ENCODE data around the gene TUBB4A. TPM values are rescaled to one million over a fixed set of nuclear protein-coding genes. Genes with fewer than 3 reads are reported as not detected.

The TUBB4A gene
- polyA plus RNA-seq, 1 donor from 2014 or later = 17.8 TPM

- H3K4me3 ChIP-seq (ENCODE audit: low read length) = no peak overlapping the region
- no peak overlapping the region for H2AFZ ChIP-seq (ENCODE audit: low read depth, low read length)
- no peak overlapping the region for H3K27ac ChIP-seq (ENCODE audit: low read length)
- H3K9ac ChIP-seq (ENCODE audit: low read length) = no peak overlapping the region
- H3K79me2 ChIP-seq (replicated peaks; ENCODE audit: insufficient read depth, low read length) = peaks cover 7% of the 10 kb centered on the region
- no peaks in the 10 kb centered on the region for H3F3A ChIP-seq (ENCODE audit: insufficient read depth, low read length, poor library complexity, severe bottlenecking)
- H3K27me3 ChIP-seq (ENCODE audit: insufficient read depth, low read depth, low read length) = no peaks in the 10 kb centered on the region
- H3K9me3 ChIP-seq (ENCODE audit: low read length) = no peaks in the 10 kb centered on the region
- no peak overlapping the region for H3K4me2 ChIP-seq (ENCODE audit: low read length)
- H3K9me2 ChIP-seq (ENCODE audit: insufficient read depth, low read length) = no peaks in the 10 kb centered on the region
- no peaks in the 10 kb centered on the region for H3K36me3 ChIP-seq (ENCODE audit: insufficient read depth, low read length)
- no peaks in the 10 kb centered on the region for H4K20me1 ChIP-seq (ENCODE audit: insufficient read depth)
- TF ChIP-seq REST (IDR thresholded peaks at IDR 0.05; ENCODE audit: borderline replicate concordance) (no peak), EP300 (conservative IDR thresholded peaks at IDR 0.05; ENCODE audit: poor library complexity, severe bottlenecking) (no peak), MXI1 (conservative IDR thresholded peaks at IDR 0.05; ENCODE audit: poor library complexity, severe bottlenecking) (no peak), SMC3 (conservative IDR thresholded peaks at IDR 0.05; ENCODE audit: poor library complexity) (no peak), EZH2 (IDR thresholded peaks at IDR 0.05; ENCODE audit: borderline replicate concordance, insufficient read depth, low read length, poor library complexity, severe bottlenecking) (no peak), POLR2AphosphoS5 (IDR thresholded peaks at IDR 0.05) (no peak), TAF1 (IDR thresholded peaks at IDR 0.05; ENCODE audit: low read depth) (no peak), RAD21 (conservative IDR thresholded peaks at IDR 0.05) (no peak), CTCF (IDR thresholded peaks at IDR 0.05; ENCODE audit: poor library complexity, severe bottlenecking) (no peak)
Observed at GRCh38 chr19:6498294-6499036, 3.6 kb downstream of the TUBB4A start.

DNA sequence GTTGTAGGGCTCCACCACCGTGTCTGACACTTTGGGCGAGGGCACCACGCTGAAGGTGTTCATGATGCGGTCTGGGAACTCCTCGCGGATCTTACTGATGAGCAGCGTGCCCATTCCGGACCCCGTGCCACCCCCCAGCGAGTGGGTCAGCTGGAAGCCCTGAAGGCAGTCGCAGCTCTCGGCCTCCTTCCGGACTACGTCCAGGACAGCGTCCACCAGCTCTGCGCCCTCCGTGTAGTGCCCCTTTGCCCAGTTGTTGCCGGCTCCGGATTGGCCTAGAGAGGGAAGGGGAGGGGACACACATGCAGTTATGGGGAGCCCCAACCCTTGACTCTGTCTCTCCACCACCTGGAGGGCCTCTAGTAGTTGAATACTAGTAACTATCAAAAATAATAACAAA, 6.2 kb downstream of the TUBB4A start:
- no peaks in the 10 kb centered on the region for H3K9me3 ChIP-seq (ENCODE audit: low read length)
- H3K79me2 ChIP-seq (replicated peaks; ENCODE audit: insufficient read depth, low read length) = peaks cover under 1% of the 10 kb centered on the region
- H3K4me3 ChIP-seq (ENCODE audit: low read length) = no peak overlapping the region
- H3K27me3 ChIP-seq (ENCODE audit: insufficient read depth, low read depth, low read length) = no peaks in the 10 kb centered on the region
- no peaks in the 10 kb centered on the region for H3K36me3 ChIP-seq (ENCODE audit: insufficient read depth, low read length)
- no peaks in the 10 kb centered on the region for H4K20me1 ChIP-seq (ENCODE audit: insufficient read depth)
- H3K27ac ChIP-seq (ENCODE audit: low read length) = no peak overlapping the region
- H3K4me2 ChIP-seq (ENCODE audit: low read length) = no peak overlapping the region
- H3F3A ChIP-seq (ENCODE audit: insufficient read depth, low read length, poor library complexity, severe bottlenecking) = no peaks in the 10 kb centered on the region
- no peak for TF ChIP-seq CTCF (IDR thresholded peaks at IDR 0.05; ENCODE audit: poor library complexity, severe bottlenecking)
- no peak for TF ChIP-seq EP300 (conservative IDR thresholded peaks at IDR 0.05; ENCODE audit: poor library complexity, severe bottlenecking)
- TF ChIP-seq EZH2 (IDR thresholded peaks at IDR 0.05; ENCODE audit: borderline replicate concordance, insufficient read depth, low read length, poor library complexity, severe bottlenecking) = no peak
- no peak for TF ChIP-seq TAF1 (IDR thresholded peaks at IDR 0.05; ENCODE audit: low read depth)
- TF ChIP-seq RAD21 (conservative IDR thresholded peaks at IDR 0.05) = no peak
- no peak for TF ChIP-seq REST (IDR thresholded peaks at IDR 0.05; ENCODE audit: borderline replicate concordance)
- no peak for TF ChIP-seq MXI1 (conservative IDR thresholded peaks at IDR 0.05; ENCODE audit: poor library complexity, severe bottlenecking)
- TF ChIP-seq SMC3 (conservative IDR thresholded peaks at IDR 0.05; ENCODE audit: poor library complexity) = no peak
- no peak for TF ChIP-seq POLR2AphosphoS5 (IDR thresholded peaks at IDR 0.05)
- no peak overlapping the region for H2AFZ ChIP-seq (ENCODE audit: low read depth, low read length)
- H3K9me2 ChIP-seq (ENCODE audit: insufficient read depth, low read length) = no peaks in the 10 kb centered on the region
- no peak overlapping the region for H3K9ac ChIP-seq (ENCODE audit: low read length)

Data from neural cell (in vitro differentiated cells).